ENCODE measurements around the gene SLC6A1.

Gene SLC6A1

DNA sequence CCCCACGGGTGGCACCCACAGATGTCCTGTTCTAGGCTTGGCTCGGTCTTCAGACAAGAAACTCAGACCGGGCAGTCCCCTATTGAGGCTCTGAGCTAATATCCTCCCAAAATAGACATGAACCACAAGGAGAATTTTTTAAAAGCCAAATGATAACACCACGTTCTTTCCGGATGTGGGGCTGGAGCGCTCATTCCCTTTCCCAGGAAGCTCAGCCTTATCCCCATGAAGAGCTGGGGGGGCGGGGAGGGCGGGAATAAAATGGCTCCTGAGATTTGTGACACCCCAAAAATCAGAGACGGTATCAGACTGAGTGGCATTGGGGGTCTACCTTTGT lies 1.1 kb downstream of the SLC6A1 start:
- no peak for DNase-seq (ENCODE audit: low read depth in 2 of 2)

DNA sequence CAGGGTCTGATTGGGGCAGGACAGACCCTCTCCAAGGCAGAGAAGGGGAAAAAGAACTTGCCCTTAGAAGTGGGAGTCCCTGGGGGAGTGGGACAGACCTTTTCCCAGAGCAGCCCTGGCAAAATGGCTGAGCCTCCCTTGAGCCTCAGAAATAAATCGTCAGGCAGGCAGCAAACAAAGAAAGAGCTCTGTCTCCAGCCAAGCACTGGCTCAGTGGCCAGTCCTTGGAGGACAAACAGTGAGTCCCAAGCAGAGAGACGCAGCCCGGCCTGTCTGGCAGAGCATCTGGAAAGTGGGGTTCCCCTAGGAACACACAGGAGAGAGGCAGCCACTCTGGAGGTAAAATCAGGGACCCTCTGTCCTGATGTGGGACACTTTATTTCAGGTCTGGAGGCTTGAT lies 1.8 kb downstream of the SLC6A1 start:
- DNase-seq (ENCODE audit: low read depth in 2 of 2): no peak

DNA sequence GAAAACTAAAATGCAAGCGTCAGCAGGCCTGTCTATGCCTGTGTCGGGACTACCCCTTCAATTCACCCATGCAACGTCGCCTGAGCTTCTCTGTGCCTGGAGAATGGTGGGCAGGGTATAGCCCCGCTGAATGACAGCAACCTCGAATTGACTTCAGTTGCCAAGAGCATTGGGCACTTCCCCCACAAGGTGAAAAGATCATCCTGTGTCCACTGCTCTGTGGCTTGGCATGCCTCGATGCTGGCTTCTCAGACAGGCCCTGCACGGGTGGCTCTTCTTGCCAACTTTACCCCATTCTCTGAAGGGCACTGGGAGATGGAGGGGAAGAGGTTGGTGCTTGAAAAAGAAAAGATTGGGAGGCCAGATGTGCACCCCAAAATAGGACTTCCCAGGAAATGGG lies 3.3 kb downstream of the SLC6A1 start:
- DNase-seq (ENCODE audit: low read depth in 2 of 2): no peak

DNA sequence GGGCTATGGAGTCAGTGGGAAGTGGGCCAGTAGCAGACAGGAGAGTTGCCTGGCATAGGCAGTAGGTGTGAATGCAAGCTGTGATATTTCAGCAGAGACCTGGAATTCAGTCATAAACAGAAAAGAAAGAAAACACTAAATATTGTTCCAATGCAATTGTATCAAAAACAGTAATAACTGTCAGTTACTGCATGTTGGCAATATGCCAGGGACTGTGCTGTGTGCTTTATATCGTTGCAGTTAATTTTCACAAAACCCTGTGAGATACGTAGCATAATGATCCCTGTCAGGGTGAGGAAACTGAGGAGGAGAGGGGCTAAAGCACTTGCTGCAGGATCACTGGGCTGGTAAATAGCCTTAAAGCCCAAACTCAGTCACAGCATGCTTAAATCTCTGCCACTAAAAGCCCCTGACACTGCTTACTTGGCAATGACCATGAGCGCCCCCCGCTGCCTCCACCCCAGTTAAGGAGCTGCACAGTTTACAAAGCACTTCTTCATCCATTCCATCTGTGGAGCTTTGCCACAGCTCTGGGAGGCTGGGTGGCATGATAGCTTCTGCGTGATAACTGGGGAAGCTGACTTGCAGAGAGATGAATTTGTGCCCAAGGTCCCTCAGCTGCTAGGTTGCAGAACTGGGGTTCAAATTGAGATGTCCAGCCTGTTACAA lies 3.9 kb downstream of the SLC6A1 start:
- DNase-seq (ENCODE audit: low read depth in 2 of 2): no peak

DNA sequence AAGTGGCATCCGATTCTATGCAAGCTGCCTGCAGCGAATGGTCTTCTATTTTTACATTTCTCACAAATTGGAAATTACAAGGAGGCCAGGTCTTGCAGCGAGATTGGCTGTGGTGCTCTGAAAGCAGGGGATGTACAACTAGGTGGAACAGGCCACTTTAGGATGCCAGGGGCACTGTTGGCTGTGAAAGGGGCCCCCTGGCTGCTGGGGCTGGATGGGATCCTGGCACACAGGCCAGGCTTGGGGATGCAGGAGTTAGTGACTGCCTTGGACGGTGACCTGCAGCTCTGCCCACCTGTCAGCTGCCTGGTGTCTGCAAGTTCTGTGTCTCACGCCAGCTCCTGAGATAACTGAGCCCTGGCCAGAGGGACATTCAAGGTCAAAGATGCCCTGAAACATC lies 4.6 kb downstream of the SLC6A1 start:
- no peak for DNase-seq (ENCODE audit: low read depth in 2 of 2)

DNA sequence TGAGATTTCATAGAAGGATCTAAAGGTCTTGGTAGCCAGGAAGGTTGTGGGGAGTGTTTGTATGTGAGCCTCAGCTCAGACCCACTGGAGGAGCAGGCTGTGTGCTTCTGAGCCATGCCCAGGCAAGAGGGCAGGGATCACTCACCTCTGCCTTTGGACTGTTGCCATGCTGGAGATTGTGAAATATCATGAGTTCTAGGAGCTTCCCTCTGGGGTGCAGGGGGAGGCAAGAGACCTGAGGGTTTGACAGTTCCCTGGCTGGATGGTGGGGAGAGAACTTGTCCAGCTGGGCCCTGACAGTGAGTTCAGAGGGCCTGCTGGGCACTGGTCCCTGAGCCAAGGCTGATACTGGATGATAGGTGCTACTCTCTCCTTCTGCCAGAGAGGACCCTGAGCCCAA lies 6.0 kb downstream of the SLC6A1 start:
- no peak for DNase-seq (ENCODE audit: low read depth in 2 of 2)

GRCh38 chr3:10999221-11000107 lies 6.9 kb downstream of the SLC6A1 start:
- no peak for DNase-seq (ENCODE audit: low read depth in 2 of 2)

DNA sequence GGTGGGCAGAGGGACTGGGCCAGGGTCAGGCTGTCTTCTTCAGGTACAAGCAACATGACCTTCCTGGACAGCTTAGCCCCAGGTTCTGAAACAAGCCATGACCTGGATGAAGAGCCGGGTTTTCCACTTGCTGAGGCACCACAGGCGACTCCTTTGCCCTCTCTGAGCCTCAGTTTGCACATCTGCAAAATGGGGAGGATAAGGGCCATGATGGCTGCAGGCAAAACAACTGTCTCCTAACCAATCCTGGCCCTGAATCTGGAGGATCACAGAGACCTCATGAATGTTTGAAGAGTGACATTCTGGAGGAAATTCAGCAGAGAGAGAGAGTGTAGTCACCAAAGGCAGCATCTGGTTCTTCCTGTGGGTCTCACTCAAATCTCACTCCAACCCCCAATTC lies 8.0 kb downstream of the SLC6A1 start:
- no peak for DNase-seq (ENCODE audit: low read depth in 2 of 2)

GRCh38 chr3:11001020-11001657 lies 8.6 kb downstream of the SLC6A1 start:
- DNase-seq (ENCODE audit: low read depth in 2 of 2): no peak

DNA sequence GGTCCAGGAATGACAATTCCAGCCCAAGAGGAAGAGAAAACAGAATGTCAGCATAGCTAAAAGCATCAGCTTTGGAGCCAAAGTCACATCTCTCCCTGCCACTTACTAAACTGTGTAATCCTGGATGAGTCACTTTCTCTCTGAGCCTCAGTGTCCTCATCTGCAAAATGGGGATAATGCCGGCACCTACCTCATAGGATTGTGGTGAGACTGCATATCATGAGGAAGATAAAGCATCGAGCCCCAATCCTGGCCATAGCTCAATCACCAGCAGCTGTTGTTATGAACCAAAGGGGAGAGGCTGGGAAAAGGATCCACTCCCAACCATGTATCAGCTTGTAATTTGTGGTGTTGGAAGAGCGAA lies 9.1 kb downstream of the SLC6A1 start:
- DNase-seq (ENCODE audit: low read depth in 2 of 2): no peak

GRCh38 chr3:11002371-11002807 lies 9.8 kb downstream of the SLC6A1 start:
- no peak for DNase-seq (ENCODE audit: low read depth in 2 of 2)

DNA sequence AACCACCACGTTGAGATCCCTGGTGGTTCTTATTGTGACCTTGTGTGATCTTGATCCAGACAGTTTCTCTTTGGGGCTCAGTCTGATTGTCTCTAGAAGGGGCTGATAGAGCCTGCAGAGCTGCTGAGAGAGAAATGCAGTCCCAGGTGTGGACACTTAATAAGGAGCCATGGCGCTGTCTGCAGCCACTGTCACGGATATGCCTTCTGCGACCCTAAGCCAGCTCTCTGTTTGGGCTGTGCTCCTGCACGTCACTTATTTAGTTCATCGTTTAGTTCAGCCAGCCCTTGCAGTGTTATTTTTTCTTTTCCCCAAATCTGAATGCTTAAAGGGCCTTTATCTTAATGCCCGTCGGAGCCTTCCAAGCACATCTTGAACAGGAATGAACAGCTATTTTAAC lies 12.0 kb downstream of the SLC6A1 start:
- no peak for DNase-seq (ENCODE audit: low read depth in 2 of 2)

DNA sequence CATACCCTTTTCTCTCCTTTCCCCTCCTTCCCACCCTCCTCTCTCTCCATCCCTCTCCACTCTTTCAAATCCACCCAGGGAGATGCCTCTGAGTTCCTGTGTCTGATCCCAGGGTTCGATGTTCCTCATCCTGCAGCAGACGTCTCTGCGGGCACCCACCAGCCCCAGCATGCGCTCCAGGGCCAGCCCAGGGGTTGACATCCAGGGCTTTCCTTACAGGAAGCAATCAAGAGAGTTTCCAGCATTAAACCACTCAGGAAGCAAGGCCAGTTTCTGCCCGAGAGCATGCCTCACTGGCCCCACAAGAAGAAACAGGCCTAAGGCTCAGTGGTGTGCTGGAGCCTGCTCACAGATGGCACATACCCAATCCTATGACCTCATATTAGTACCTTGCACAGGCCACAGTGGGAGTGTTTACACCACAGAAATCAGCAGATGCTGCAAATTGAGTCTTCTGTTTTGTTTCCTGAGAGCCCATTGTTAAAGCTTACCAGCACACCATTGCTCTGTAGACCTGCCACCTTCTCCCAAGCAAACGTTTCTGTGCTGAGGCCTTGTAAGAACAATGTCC lies 13.2 kb downstream of the SLC6A1 start:
- no peak for DNase-seq (ENCODE audit: low read depth in 2 of 2)

DNA sequence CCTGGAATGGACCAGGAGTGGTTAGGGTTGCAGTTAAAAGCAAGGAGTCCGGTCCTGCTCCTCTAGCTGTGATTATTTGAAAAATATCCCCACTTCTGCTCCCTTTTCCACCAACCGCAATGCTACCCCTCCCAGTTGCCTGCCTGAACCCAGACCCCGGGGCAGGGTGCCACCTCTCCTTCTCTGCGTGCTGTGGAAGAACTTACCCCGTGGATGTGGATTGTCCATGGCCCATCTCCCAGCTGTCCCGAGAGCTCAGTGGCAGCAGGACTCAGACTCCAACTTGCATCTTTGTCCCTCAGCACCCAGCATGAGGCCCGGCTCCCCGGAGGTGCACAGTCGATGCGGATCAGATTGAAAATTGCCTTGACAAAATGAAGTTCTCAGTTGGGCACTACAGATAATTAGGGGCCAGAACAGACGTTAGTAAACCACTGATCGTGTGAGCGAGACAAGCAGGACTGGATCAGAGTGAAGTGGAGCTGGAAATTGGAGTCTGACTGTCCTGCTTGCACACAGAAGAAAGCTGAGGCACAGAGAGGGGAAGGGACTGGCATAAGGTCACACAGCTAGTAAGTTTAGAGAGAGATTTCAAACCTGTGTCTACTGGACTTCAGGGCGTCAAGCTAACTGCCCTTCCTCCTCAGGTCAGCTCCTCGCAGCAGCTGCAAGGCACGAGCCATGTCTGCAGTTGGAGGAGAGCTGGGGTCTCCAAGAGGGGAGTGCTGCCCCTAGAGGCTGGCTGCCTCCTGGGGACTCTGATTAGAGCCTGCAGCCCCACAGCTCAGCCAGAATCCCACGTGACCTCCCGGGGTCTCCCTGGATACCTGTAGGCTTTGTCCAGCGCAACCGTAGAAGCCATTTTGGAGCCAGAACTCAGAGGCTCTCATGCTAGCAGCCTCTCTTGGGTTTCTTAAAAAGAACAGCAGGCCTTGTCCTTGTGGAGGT lies 14.7 kb downstream of the SLC6A1 start:
- no peak for DNase-seq (ENCODE audit: low read depth in 2 of 2)

DNA sequence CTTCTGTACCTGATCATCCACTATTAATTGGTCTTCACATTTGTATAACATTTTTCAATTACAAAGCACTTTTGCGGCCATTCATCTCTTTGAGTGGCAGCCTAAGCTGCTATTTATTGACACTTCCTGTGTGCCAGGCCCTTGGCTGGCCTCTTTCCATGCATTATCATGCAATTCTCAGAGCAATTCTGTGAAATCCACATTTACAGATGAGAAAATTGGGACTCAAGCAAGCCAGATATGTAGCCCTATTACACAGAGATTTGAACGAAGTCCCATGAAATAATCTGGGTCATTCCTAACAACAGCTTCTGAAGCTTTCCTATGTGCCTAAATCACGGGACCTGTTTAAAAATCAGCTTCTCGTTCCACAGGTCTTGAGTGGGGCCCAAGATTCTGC lies 17.4 kb downstream of the SLC6A1 start:
- DNase-seq (ENCODE audit: low read depth in 2 of 2): no peak

DNA sequence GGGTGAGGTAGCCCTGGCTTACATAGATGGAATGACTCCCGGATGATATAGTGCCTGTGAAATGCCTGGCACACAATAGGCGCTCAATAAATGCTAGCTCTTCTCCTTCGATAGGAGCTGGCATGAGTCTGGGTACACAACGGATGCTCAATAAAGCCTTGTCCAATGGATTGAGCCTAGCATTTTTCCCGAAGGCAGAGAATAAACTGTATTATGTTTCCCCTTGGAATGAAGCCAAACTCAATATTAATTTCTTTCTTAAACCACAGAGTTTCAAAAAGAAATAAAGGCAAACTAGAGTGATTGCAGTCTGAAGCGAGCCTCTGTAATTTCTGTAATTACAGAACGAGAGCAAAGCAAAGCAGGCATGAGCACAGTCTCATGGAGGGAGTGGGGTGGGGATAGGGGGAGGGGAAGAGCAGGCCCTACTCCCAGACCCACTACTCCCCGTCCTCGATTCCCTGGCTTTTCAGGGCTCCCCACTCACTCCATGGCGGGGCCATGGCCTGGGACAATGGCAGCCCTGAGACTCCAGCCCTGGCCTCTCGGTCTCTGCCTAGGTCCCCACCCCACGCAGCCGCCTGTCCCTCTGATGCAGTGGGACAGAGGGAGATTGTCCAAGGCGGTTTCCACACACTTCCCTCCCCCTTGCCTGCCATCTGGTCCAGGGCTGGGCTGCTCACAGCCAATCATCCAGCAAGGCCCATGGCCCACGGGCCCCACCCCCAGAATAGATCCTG lies 18.0 kb downstream of the SLC6A1 start:
- no peak for DNase-seq (ENCODE audit: low read depth in 2 of 2)

GRCh38 chr3:11014253-11014652 lies 21.7 kb downstream of the SLC6A1 start:
- DNase-seq (ENCODE audit: low read depth in 2 of 2): no peak

DNA sequence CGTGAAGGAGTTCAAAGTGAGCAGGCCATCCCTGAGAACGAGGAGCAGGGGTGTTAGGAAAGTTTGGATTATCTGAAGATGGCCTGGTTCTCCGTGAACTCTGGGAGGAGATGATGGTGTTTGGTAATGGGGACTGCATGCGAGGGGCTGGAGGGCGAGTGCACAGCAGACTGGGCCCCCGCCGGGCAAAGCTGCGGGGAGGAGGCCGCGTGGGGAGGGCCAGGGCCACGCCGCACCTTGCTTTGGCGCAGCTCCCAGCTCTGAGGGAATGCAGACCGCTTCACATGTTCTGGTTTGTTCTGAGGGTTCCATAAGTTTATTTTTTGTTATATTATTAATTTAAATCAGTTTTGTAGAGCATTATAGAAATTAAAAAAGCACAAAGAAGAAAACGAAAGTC lies 22.2 kb downstream of the SLC6A1 start:
- no peak for DNase-seq (ENCODE audit: low read depth in 2 of 2)

DNA sequence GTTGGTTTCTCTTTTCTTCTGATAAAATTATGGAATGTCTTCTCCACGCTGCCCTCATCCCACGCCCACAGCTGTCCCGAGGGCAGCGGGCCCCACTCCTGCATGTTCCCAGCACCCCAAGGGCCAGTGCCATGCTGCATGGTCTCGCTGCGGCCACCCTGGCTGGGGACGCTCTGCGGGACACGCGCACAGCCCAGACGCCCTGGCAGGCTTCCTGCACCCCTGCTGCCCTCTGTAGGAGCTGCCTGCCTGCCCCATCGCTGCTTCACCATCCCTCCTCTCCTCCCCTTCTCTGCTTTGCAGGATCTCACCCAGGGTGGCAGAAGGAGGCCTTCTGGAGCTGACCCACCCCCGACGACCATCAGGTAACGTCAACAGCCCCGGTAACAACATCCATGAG lies 22.8 kb downstream of the SLC6A1 start:
- no peak for DNase-seq (ENCODE audit: low read depth in 2 of 2)

DNA sequence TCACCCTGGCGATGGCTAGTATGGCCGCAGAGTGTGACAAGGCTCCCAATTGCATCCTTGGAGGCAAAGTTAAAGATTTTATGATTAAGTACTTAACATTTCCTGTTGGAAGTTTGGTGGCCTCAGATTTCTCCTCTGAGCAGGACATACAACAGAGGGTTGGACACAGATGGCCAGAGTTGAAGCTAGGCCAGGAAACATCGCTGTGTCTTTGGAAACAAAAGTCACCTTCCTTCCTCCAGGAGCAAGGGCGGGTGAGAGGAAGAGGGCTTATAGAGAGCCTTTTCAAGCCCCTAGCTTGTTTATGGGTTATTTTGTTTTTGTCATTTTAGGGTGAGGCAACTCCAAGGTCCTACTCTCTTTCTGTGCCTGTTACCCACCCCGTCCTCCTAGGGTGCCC lies 24.2 kb downstream of the SLC6A1 start:
- DNase-seq (ENCODE audit: low read depth in 2 of 2): no peak
